Peyer's patch (tissue), 4 donors: Measurements from ENCODE around the gene TADA2B. TPM values are rescaled to one million over a fixed set of nuclear protein-coding genes. Genes with fewer than 3 reads are reported as not detected.

Experiments
- DNase-seq, 3 donors: peaks; one replicate each; pipeline ENCODE4 v3.0.0-alpha.2; 2017 to 2019
- H3K27ac ChIP-seq, 4 donors: fragments of 200-600 bp; sonication (generic); one replicate each; pipeline ENCODE4 v1.5.1; 2016 to 2019
- H3K27me3 ChIP-seq, 2 donors: fragments of 200-600 bp; sonication (generic); one replicate each; pipeline ENCODE4 v1.5.1; 2019
- H3K36me3 ChIP-seq, 3 donors: fragments of 200-600 bp; sonication (generic); one replicate each; pipeline ENCODE4 v1.5.1; 2016 to 2019
- H3K4me1 ChIP-seq, 4 donors: fragments of 200-600 bp; sonication (generic); one replicate each; pipeline ENCODE4 v1.5.1; 2016 to 2019
- H3K4me3 ChIP-seq, 4 donors: fragments of 200-600 bp; sonication (generic); 1 replicate in 3 of 4; 2 replicates in 1 of 4; pipeline ENCODE4 v1.5.1; 2016 to 2019; ENCODE audit warnings: mild to moderate bottlenecking in 1 of 4
- H3K9me3 ChIP-seq, 4 donors: fragments of 200-600 bp; sonication (generic); one replicate each; pipeline ENCODE4 v1.5.1; 2016 to 2019; ENCODE audit warnings: mild to moderate bottlenecking in 1 of 4
- CTCF ChIP-seq, 6 experiments: fragments of 450-650 bp in 4 of 6; fragments of 200-600 bp in 2 of 6; sonication (generic) in 1 of 6; IDR thresholded peaks; one replicate each; pipeline ENCODE4 v1.5.1; 2017 to 2019; ENCODE audit warnings: antibody characterized with exemption in 6 of 6, mild to moderate bottlenecking in 3 of 6, moderate library complexity in 1 of 6
- POLR2A ChIP-seq, 2 donors: fragments of 450-650 bp; IDR thresholded peaks; one replicate each; pipeline ENCODE4 v1.5.1; 2017; ENCODE audit warnings: antibody characterized with exemption in 2 of 2, mild to moderate bottlenecking in 2 of 2, moderate library complexity in 2 of 2
- total RNA-seq, 4 donors: library from RNA; depleted of rRNA; stranded (reverse); fragments of >200 nt; gene quantifications; one replicate each; pipeline ENCODE4 v1.1.0, GENCODE V29; 2016

TADA2B gene
- total RNA-seq, 4 donors from 2014 or later, result 23.1 to 31.4 (median 27.8) TPM

DNA sequence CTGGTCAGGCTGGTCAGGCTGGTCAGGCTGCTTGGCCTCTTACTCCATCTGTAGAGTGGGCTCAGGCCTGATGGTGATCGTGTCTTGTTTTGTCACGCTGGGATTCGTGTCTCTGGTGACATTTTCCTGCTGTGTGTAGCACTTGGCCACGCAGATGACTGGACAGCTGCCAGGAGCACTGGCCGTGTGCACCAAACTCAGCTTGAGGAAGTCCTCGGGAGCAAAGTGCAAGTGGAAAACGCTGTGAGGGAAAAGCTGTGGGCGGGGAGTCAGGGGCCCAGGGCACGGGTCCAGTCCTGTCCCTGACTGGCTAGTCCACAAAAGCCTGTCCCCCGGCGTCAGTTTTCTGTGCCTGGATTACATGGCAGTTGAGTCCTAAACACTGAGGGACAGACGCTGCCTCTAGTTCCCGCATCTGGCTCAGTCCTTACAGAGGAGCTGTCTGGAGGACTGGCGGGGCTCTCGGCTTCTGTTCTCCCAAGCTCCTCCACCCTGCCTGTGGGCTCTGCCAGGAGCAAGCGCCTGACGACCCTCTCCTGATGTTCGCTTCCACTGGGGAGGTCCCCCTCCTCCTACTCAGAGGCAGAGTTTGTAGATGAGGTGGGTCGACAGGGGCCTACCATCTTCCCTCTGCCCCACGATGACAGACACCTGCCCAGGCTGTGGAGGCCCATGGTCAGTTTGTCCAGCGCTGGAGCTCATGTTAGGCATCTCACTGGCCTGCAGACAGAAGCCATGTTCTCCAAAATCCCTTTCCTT lies 60.6 kb downstream of the TADA2B start:
- DNase-seq, result peak; percentile 28 to 91 (median 91)
- H3K4me1 ChIP-seq, result peaks cover 0 to 28% (median 10%) of the 10 kb centered on the region in 4 donors
- no peaks in the 10 kb centered on the region for H3K36me3 ChIP-seq
- H3K27me3 ChIP-seq, result no peaks in the 10 kb centered on the region
- TF ChIP-seq CTCF (IDR thresholded peaks at IDR 0.05), result no peak
- TF ChIP-seq POLR2A (IDR thresholded peaks at IDR 0.05), result peak in 1 of 2 donors; percentile 42
- peak overlapping the region; percentile 73 to 96 (median 84) for H3K27ac ChIP-seq
- H3K4me3 ChIP-seq, result peak overlapping the region; percentile 38 to 75 (median 58)
- no peaks in the 10 kb centered on the region for H3K9me3 ChIP-seq

- Histone ChIP-seq H3K4me1 (peaks cover 0 to 28% (median 10%) of the 10 kb centered on the region in 4 donors), H3K27me3 (no peaks in the 10 kb centered on the region), H3K36me3 (no peaks in the 10 kb centered on the region), H3K27ac (peak overlapping the region in 2 of 4 donors; percentile 95 to 96), H3K4me3 (no peak overlapping the region), H3K9me3 (no peaks in the 10 kb centered on the region)
- TF ChIP-seq POLR2A (IDR thresholded peaks at IDR 0.05) (no peak), CTCF (IDR thresholded peaks at IDR 0.05) (no peak)
- DNase-seq, result no peak
Observed at GRCh38 chr4:7104366-7105031, 61.3 kb downstream of the TADA2B start.

DNA sequence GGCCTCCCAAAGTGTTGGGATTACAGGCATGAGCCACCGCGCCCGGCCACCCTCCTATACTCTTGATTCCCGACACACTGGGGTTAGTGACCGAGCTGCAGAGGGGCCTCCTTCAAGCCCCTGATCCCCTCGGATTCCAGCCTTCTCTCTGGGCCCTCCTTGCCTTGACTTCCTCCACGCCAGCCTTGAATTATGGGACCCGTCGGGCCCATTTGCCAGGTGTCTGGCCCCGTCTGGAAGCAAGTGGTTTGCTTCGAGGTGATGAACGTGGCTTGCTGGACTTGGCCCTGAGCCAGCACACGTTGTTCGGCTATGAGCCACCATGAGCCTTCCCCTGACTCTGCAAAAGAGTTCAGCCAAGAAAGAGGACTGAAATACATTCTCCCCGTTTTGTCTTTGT lies 62.1 kb downstream of the TADA2B start:
- H3K27me3 ChIP-seq, result no peaks in the 10 kb centered on the region
- no peak for TF ChIP-seq CTCF (IDR thresholded peaks at IDR 0.05)
- TF ChIP-seq POLR2A (IDR thresholded peaks at IDR 0.05), result no peak
- no peaks in the 10 kb centered on the region for H3K9me3 ChIP-seq
- no peak for DNase-seq
- no peak overlapping the region for H3K27ac ChIP-seq
- peaks cover 0 to 28% (median 10%) of the 10 kb centered on the region in 4 donors for H3K4me1 ChIP-seq
- H3K36me3 ChIP-seq, result no peaks in the 10 kb centered on the region
- no peak overlapping the region for H3K4me3 ChIP-seq

DNA sequence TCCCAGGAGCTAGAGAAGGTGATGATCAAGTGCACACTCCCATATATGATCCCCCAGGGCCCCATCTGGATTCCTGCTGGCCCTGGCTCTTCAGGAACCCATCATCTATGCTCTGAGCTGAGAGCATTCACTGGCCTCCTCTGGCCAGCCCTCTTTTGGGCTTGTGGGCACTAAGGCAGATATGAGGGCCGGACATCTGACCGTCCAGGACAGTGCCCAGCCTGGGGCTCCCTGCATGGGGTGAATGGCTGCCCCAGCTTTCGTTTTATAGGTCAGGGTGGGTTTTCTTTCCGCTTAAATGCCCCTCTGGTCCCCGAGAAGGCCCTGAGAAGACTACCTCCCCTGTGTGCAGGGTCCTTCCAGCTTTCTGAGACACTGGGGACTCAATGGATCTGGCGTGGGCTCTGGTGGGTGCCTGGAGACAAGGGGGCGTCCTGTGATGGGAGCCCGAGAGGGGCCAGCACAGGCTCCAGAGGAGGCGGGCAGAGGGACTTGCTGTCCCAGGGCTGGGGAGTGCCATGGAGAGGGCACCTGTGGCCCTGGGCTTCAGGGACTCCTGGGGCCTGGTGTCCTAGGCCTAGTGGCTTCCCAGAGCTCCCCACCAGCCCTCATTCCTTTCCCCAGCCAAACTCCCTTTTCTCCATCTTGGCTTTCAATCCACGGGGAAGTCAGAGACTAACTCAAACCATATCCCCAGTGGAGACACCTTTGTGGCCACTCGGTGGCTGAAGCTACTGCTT lies 64.2 kb downstream of the TADA2B start:
- no peak overlapping the region for H3K27ac ChIP-seq
- no peaks in the 10 kb centered on the region for H3K9me3 ChIP-seq
- TF ChIP-seq POLR2A (IDR thresholded peaks at IDR 0.05) (no peak), CTCF (IDR thresholded peaks at IDR 0.05) (no peak)
- no peak overlapping the region for H3K4me3 ChIP-seq
- H3K4me1 ChIP-seq, result peaks cover 0 to 17% (median 5%) of the 10 kb centered on the region in 4 donors
- no peaks in the 10 kb centered on the region for H3K27me3 ChIP-seq
- DNase-seq, result no peak
- no peaks in the 10 kb centered on the region for H3K36me3 ChIP-seq

Other genes with a start within 250 kb of the TADA2B start
- 10 to 100 TPM; 44.8 to 67.7 (median 55.7) TPM for gene TBC1D14, start 133.5 kb upstream of the TADA2B start, total RNA-seq
- gene GRPEL1, start 24.7 kb downstream of the TADA2B start, total RNA-seq, result 10 to 100 TPM; 13.2 to 35.4 (median 17.8) TPM
- 1 to 10 TPM in 2 of 4 donors, under 1 TPM in 2; 0.53 to 9.9 (median 0.90) TPM for gene SORCS2, start 149.2 kb downstream of the TADA2B start, total RNA-seq